Measurements from ENCODE around the gene ERMAP.

The ERMAP gene

GRCh38 chr1:42816585-42817439 is at the start of gene ERMAP, which contains the start of gene SVBP:
Gene ERMAP, plus strand, starts transcription at chr1:42817122. Its CDS starts 13,327 bp downstream, at chr1:42830449.
Gene SVBP, minus strand, starts transcription at chr1:42817397. Its CDS starts 853 bp downstream, at chr1:42816544.
- Mint-ChIP-seq H3K4me1 (peaks cover 21% of the 10 kb centered on the region), H3K27me3 (no peaks in the 10 kb centered on the region), H3K36me3 (peaks cover 2% of the 10 kb centered on the region), H3K4me3 (peak within 1 kb of the TSS; percentile 82), H3K27ac (peak within 1 kb of the TSS; percentile 43), H3K9me3 (no peaks in the 10 kb centered on the region)
- ATAC-seq (ENCODE audit: low read depth) (peak; percentile 86), DNase-seq (ENCODE audit: low spot score in 2 of 2) (peak; percentile 91 to 92)

GRCh38 chr1:42767510-42768000 is 49.4 kb upstream of the ERMAP start:
- peaks cover 3% of the 10 kb centered on the region for H3K36me3 Mint-ChIP-seq
- no peaks in the 10 kb centered on the region for H3K9me3 Mint-ChIP-seq
- ATAC-seq (ENCODE audit: low read depth) (peak; percentile 12), DNase-seq (ENCODE audit: low spot score in 2 of 2) (no peak)
- H3K27me3 Mint-ChIP-seq: no peaks in the 10 kb centered on the region
- H3K4me3 Mint-ChIP-seq: no peak overlapping the region
- H3K4me1 Mint-ChIP-seq: peaks cover 10% of the 10 kb centered on the region
- H3K27ac Mint-ChIP-seq: peak overlapping the region; percentile 89

- no peak for DNase-seq (ENCODE audit: low spot score in 2 of 2)
- ATAC-seq (ENCODE audit: low read depth): no peak
- Mint-ChIP-seq H3K36me3 (peaks cover 5% of the 10 kb centered on the region), H3K27me3 (no peaks in the 10 kb centered on the region), H3K9me3 (no peaks in the 10 kb centered on the region), H3K4me3 (no peak overlapping the region), H3K4me1 (peaks cover 14% of the 10 kb centered on the region), H3K27ac (no peak overlapping the region)
Measured at GRCh38 chr1:42768172-42768571, 48.8 kb upstream of the ERMAP start.

GRCh38 chr1:42769811-42770210 is 47.1 kb upstream of the ERMAP start:
- Mint-ChIP-seq H3K4me3 (no peak overlapping the region), H3K4me1 (peaks cover 14% of the 10 kb centered on the region), H3K36me3 (peaks cover 10% of the 10 kb centered on the region), H3K27me3 (no peaks in the 10 kb centered on the region), H3K9me3 (no peaks in the 10 kb centered on the region), H3K27ac (no peak overlapping the region)
- no peak for DNase-seq (ENCODE audit: low spot score in 2 of 2)
- ATAC-seq (ENCODE audit: low read depth): no peak

- ATAC-seq (ENCODE audit: low read depth) (no peak), DNase-seq (ENCODE audit: low spot score in 2 of 2) (no peak)
- Mint-ChIP-seq H3K4me1 (peaks cover 10% of the 10 kb centered on the region), H3K36me3 (peaks cover 30% of the 10 kb centered on the region), H3K9me3 (no peaks in the 10 kb centered on the region), H3K27me3 (no peaks in the 10 kb centered on the region), H3K27ac (no peak overlapping the region), H3K4me3 (no peak overlapping the region)
Measured at GRCh38 chr1:42773420-42773819, 43.5 kb upstream of the ERMAP start.

GRCh38 chr1:42774928-42775526 is 41.9 kb upstream of the ERMAP start:
- Mint-ChIP-seq H3K4me3 (no peak overlapping the region), H3K27ac (no peak overlapping the region), H3K27me3 (no peaks in the 10 kb centered on the region), H3K4me1 (peaks cover 6% of the 10 kb centered on the region), H3K36me3 (peaks cover 36% of the 10 kb centered on the region), H3K9me3 (no peaks in the 10 kb centered on the region)
- no peak for ATAC-seq (ENCODE audit: low read depth)
- DNase-seq (ENCODE audit: low spot score in 2 of 2): no peak

GRCh38 chr1:42776502-42776901 is 40.4 kb upstream of the ERMAP start:
- Mint-ChIP-seq H3K4me3 (no peak overlapping the region), H3K4me1 (peaks cover 4% of the 10 kb centered on the region), H3K27ac (no peak overlapping the region), H3K36me3 (peaks cover 41% of the 10 kb centered on the region), H3K27me3 (no peaks in the 10 kb centered on the region), H3K9me3 (no peaks in the 10 kb centered on the region)
- DNase-seq (ENCODE audit: low spot score in 2 of 2) (no peak), ATAC-seq (ENCODE audit: low read depth) (no peak)

GRCh38 chr1:42777852-42778251 is 39.1 kb upstream of the ERMAP start:
- Mint-ChIP-seq H3K36me3 (peaks cover 44% of the 10 kb centered on the region), H3K27ac (no peak overlapping the region)
- ATAC-seq (ENCODE audit: low read depth): peak; percentile 49

GRCh38 chr1:42779725-42780124 is 37.2 kb upstream of the ERMAP start:
- DNase-seq (ENCODE audit: low spot score in 2 of 2) (no peak), ATAC-seq (ENCODE audit: low read depth) (no peak)
- Mint-ChIP-seq H3K27ac (no peak overlapping the region), H3K9me3 (no peaks in the 10 kb centered on the region), H3K4me3 (no peak overlapping the region), H3K4me1 (no peaks in the 10 kb centered on the region), H3K27me3 (no peaks in the 10 kb centered on the region), H3K36me3 (peaks cover 42% of the 10 kb centered on the region)

More at GRCh38 chr1:42777852-42778251, 39.1 kb upstream of the ERMAP start:
- Mint-ChIP-seq H3K4me3 (no peak overlapping the region), H3K9me3 (no peaks in the 10 kb centered on the region), H3K4me1 (peaks cover 4% of the 10 kb centered on the region), H3K27me3 (no peaks in the 10 kb centered on the region)
- no peak for DNase-seq (ENCODE audit: low spot score in 2 of 2)

- ATAC-seq (ENCODE audit: low read depth): no peak
- no peak overlapping the region for H3K27ac Mint-ChIP-seq
Measured at GRCh38 chr1:42780176-42780575, 36.7 kb upstream of the ERMAP start.

GRCh38 chr1:42783092-42783491 is 33.8 kb upstream of the ERMAP start:
- Mint-ChIP-seq H3K4me3 (no peak overlapping the region), H3K27me3 (no peaks in the 10 kb centered on the region), H3K4me1 (peaks cover 8% of the 10 kb centered on the region), H3K27ac (no peak overlapping the region), H3K9me3 (no peaks in the 10 kb centered on the region), H3K36me3 (peaks cover 24% of the 10 kb centered on the region)
- ATAC-seq (ENCODE audit: low read depth) (no peak), DNase-seq (ENCODE audit: low spot score in 2 of 2) (no peak)

More at GRCh38 chr1:42780176-42780575, 36.7 kb upstream of the ERMAP start:
- no peaks in the 10 kb centered on the region for H3K9me3 Mint-ChIP-seq
- no peaks in the 10 kb centered on the region for H3K27me3 Mint-ChIP-seq
- H3K4me3 Mint-ChIP-seq: no peak overlapping the region
- no peak for DNase-seq (ENCODE audit: low spot score in 2 of 2)
- peaks cover 38% of the 10 kb centered on the region for H3K36me3 Mint-ChIP-seq
- peaks cover under 1% of the 10 kb centered on the region for H3K4me1 Mint-ChIP-seq

GRCh38 chr1:42784547-42784945 is 32.4 kb upstream of the ERMAP start:
- H3K27me3 Mint-ChIP-seq: no peaks in the 10 kb centered on the region
- H3K9me3 Mint-ChIP-seq: no peaks in the 10 kb centered on the region
- ATAC-seq (ENCODE audit: low read depth): no peak
- DNase-seq (ENCODE audit: low spot score in 2 of 2): no peak
- peaks cover 18% of the 10 kb centered on the region for H3K36me3 Mint-ChIP-seq
- H3K27ac Mint-ChIP-seq: no peak overlapping the region
- H3K4me1 Mint-ChIP-seq: peaks cover 8% of the 10 kb centered on the region
- H3K4me3 Mint-ChIP-seq: no peak overlapping the region

GRCh38 chr1:42784946-42785693 is 31.8 kb upstream of the ERMAP start, which contains the start of gene TMEM269:
Gene TMEM269, plus strand, starts transcription at chr1:42784991. Its CDS starts 4,903 bp downstream, at chr1:42789894.
- peak; percentile 66 for ATAC-seq (ENCODE audit: low read depth)
- Mint-ChIP-seq H3K36me3 (peaks cover 15% of the 10 kb centered on the region), H3K9me3 (no peaks in the 10 kb centered on the region), H3K27ac (no peak within 1 kb of the TSS), H3K27me3 (no peaks in the 10 kb centered on the region), H3K4me1 (peaks cover 8% of the 10 kb centered on the region), H3K4me3 (peak within 1 kb of the TSS; percentile 78)
- no peak for DNase-seq (ENCODE audit: low spot score in 2 of 2)

- ATAC-seq (ENCODE audit: low read depth) (no peak), DNase-seq (ENCODE audit: low spot score in 2 of 2) (no peak)
- peak overlapping the region; percentile 54 for H3K27ac Mint-ChIP-seq
- peaks cover 8% of the 10 kb centered on the region for H3K4me1 Mint-ChIP-seq
- no peaks in the 10 kb centered on the region for H3K27me3 Mint-ChIP-seq
- no peaks in the 10 kb centered on the region for H3K9me3 Mint-ChIP-seq
- no peak overlapping the region for H3K4me3 Mint-ChIP-seq
- H3K36me3 Mint-ChIP-seq: peaks cover 9% of the 10 kb centered on the region
Measured at GRCh38 chr1:42786097-42786496, 30.8 kb upstream of the ERMAP start.
